Glutamatergic neuron (in vitro differentiated cells): ENCODE data around the gene PSME2. TPM values are rescaled to one million over a fixed set of nuclear protein-coding genes. Genes with fewer than 3 reads are reported as not detected.

Experiments used
- DNase-seq: peaks from one replicate; pipeline ENCODE4 v3.0.0; 2022
- H3K27ac Mint-ChIP-seq: one replicate; pipeline ENCODE4 v1.8.0; 2020; ENCODE audit warnings: mild to moderate bottlenecking, mixed read lengths, inconsistent platforms; ENCODE audit not compliant: unreplicated experiment
- H3K27me3 Mint-ChIP-seq: one replicate; pipeline ENCODE4 v1.8.0; 2020; ENCODE audit warnings: mild to moderate bottlenecking, moderate library complexity, mixed read lengths, inconsistent platforms; ENCODE audit not compliant: unreplicated experiment
- H3K36me3 Mint-ChIP-seq: one replicate; pipeline ENCODE4 v1.8.0; 2020; ENCODE audit warnings: mild to moderate bottlenecking, mixed read lengths, inconsistent platforms; ENCODE audit not compliant: unreplicated experiment
- H3K4me1 Mint-ChIP-seq: one replicate; pipeline ENCODE4 v1.8.0; 2020; ENCODE audit warnings: mild to moderate bottlenecking, low read depth, mixed read lengths, inconsistent platforms; ENCODE audit not compliant: unreplicated experiment
- H3K4me3 Mint-ChIP-seq: one replicate; pipeline ENCODE4 v1.8.0; 2020; ENCODE audit warnings: mild to moderate bottlenecking, mixed read lengths, inconsistent platforms; ENCODE audit not compliant: unreplicated experiment
- H3K9me3 Mint-ChIP-seq: one replicate; pipeline ENCODE4 v1.8.0; 2020; ENCODE audit warnings: mild to moderate bottlenecking, moderate library complexity, mixed read lengths, inconsistent platforms; ENCODE audit not compliant: unreplicated experiment
- total RNA-seq: library from RNA; stranded (reverse); fragmentation: NEBNext Ultra II Directional; extraction: Animal tissue kit (Norgen Biotek cat#: 25700); gene quantifications from one replicate; pipeline ENCODE4 v1.2.1, GENCODE V29; 2021; ENCODE audit not compliant: unreplicated experiment
- TF ChIP-seq, protein P1 (sequence below): fragments of 200-600 bp; sonication (generic); IDR thresholded peaks from one replicate; pipeline ENCODE4 v1.5.0; 2021; ENCODE audit not compliant: partially characterized antibody, unreplicated experiment

Gene PSME2
- total RNA-seq, 1 donor from 2014 or later: 58.9 TPM

DNA sequence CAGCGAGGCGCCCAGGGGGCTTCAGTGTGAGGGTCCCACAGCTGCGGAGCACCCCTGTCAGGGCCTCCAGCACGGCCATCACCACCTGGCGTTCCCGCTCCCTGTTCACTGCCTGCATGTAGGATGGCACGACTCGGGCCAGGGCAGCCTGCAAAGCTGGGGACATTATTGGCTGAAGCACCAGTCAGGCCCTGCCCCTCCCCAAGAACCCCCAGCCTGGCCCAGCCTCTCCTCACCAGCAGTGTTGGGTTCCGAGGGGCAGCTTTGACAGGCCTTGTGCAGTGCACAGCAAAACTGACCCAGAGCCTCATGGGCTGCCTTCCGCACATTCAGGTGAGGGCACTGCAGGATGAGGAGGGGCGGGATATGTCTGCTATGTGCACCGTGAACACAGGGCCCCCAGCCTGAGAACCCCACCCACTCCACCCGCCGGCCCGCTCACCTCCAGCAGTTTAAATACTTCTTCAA, 36.6 kb upstream of the PSME2 start:
- TF ChIP-seq, protein P1, sequence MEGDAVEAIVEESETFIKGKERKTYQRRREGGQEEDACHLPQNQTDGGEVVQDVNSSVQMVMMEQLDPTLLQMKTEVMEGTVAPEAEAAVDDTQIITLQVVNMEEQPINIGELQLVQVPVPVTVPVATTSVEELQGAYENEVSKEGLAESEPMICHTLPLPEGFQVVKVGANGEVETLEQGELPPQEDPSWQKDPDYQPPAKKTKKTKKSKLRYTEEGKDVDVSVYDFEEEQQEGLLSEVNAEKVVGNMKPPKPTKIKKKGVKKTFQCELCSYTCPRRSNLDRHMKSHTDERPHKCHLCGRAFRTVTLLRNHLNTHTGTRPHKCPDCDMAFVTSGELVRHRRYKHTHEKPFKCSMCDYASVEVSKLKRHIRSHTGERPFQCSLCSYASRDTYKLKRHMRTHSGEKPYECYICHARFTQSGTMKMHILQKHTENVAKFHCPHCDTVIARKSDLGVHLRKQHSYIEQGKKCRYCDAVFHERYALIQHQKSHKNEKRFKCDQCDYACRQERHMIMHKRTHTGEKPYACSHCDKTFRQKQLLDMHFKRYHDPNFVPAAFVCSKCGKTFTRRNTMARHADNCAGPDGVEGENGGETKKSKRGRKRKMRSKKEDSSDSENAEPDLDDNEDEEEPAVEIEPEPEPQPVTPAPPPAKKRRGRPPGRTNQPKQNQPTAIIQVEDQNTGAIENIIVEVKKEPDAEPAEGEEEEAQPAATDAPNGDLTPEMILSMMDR: no peak
- Mint-ChIP-seq H3K4me3 (no peak overlapping the region), H3K9me3 (peaks cover 7% of the 10 kb centered on the region), H3K27ac (no peak overlapping the region), H3K4me1 (peaks cover 8% of the 10 kb centered on the region), H3K27me3 (peaks cover 8% of the 10 kb centered on the region), H3K36me3 (no peaks in the 10 kb centered on the region)
- no peak for DNase-seq

DNA sequence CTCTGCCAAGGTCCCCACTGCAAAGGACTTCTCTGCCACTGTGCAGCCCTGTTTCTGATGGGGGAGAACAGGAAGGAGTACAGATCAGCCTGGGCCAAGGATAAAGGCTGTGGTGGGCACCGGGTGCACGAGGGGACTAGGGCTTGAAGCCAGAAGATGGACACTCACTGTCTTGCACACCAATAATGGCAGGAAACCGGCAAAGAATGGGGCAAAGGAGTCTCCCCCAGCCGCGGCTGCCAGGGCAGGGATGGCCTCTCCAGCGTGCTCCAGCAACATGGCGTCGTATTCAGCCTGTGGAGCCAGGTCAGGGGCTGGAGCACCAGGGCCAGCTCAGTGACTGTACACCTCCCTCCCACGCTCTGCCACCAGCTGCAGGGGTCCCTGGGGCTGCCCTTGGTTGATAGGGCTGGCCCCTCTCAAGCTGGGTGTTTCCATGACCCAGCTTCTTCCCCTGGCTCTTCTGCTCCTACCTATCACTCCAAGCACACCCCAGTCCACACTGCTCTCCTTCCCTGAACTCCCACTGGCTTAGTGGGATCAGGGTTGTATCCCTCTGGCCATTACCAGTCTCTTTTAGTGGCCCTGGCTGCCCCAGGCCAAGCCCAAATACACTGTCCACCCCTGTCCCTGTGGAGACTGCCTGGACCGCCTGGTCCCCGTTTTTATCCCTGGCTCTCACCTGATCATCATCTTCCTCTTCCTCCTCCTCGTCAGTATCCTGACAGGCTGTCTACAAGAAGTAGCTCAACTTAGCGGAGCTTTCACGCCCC, 35.9 kb upstream of the PSME2 start:
- peaks cover 8% of the 10 kb centered on the region for H3K4me1 Mint-ChIP-seq
- peaks cover 6% of the 10 kb centered on the region for H3K27me3 Mint-ChIP-seq
- no peak overlapping the region for H3K4me3 Mint-ChIP-seq
- no peaks in the 10 kb centered on the region for H3K36me3 Mint-ChIP-seq
- no peak for DNase-seq
- TF ChIP-seq, protein P1: no peak
- H3K27ac Mint-ChIP-seq: no peak overlapping the region
- H3K9me3 Mint-ChIP-seq: peaks cover 7% of the 10 kb centered on the region

DNA sequence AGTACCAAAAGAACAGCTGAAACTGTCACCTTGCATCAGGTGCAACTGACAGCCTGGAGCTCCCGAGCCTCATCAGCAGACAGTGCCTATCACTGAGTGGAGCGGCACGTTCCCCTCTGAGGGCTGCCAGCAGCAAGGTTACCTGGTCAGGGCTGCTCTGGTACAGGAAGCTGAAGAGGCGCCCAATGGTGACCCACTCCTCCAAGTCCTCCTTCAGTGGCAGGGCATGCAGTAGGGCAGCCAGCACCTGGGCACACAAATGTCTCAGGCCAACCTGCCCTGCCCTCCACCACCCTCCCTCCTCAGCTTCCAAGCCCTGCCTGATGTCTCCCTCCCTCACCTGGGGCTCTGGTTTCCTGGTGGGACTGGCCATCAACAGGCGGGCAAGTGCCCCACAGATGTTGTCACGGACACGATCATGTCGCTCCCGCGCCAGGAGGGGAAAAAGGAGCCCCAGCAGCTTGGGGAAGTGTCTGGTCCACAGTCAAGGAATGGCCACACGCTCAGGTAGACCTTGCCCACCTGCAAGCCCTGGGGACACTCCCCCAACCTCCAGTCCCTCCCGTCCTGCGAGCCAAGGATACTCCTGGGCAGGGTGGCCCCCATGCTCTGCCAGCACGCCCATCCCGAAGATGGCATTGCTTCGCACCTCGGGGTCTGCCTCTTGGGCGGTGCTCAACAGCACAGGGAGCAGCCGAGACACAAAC, 35.1 kb upstream of the PSME2 start:
- H3K36me3 Mint-ChIP-seq: no peaks in the 10 kb centered on the region
- H3K27ac Mint-ChIP-seq: no peak overlapping the region
- DNase-seq: no peak
- peaks cover 7% of the 10 kb centered on the region for H3K9me3 Mint-ChIP-seq
- TF ChIP-seq, protein P1: no peak
- no peak overlapping the region for H3K4me3 Mint-ChIP-seq
- H3K4me1 Mint-ChIP-seq: peaks cover 8% of the 10 kb centered on the region
- peaks cover 6% of the 10 kb centered on the region for H3K27me3 Mint-ChIP-seq

DNA sequence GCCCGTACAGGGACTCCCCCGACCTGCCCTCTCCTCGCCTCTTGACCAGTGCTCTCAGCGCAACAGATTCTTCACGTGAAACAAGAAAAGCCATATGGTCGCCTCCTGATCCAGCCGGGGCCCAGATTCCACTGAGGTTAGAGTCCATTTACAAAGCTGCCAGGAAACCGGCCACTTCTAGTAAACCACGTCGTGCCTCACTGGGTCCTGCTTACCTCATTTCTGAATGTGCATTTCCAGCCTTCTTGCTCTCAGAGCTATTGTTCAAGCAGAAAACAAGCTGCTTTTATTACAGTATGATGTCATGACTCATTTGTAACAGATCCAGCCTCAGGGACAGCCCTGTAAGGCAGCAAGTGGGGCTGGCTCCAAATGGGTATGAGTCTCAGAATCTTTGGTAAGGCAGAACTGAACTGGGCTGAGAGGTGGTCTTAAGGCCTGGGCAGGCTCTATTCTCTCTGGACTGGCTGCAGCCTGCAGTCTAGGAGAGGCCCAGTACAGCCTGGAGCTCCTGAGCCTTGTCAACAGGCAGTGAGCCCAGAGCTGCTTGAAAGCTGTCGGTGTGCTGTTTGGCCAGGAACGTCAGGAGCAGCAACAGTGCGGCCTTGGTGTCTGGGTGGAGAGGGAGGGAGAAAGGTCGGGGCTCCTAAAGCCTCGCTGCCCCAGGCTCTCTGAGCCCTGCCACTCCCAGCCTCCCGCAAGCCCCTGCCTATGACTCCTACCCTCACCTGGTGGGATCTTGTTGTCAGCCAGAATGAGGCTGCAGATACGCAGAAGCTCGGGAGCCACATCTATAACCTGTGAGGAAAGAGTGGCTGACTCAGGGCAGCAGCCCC, 33.8 kb upstream of the PSME2 start:
- no peak for DNase-seq
- H3K9me3 Mint-ChIP-seq: peaks cover 7% of the 10 kb centered on the region
- H3K27ac Mint-ChIP-seq: peak overlapping the region; percentile 78
- peak overlapping the region; percentile 30 for H3K4me3 Mint-ChIP-seq
- peaks cover 6% of the 10 kb centered on the region for H3K27me3 Mint-ChIP-seq
- TF ChIP-seq, protein P1: no peak
- peaks cover 8% of the 10 kb centered on the region for H3K4me1 Mint-ChIP-seq
- no peaks in the 10 kb centered on the region for H3K36me3 Mint-ChIP-seq
